GM18867 (cell line): ENCODE measurements around the gene OR2T27.
"Not testable (repeated sequence)": the region's sequence is repeated elsewhere in the genome, so short reads cannot be mapped to it uniquely, and the experiment has no call there.

Experiments
- ATAC-seq: cut with Tn5 transposase; IDR thresholded peaks from one replicate; pipeline ENCODE4 v1.9.1; 2021; ENCODE audit warnings: mild to moderate bottlenecking, moderate library complexity; ENCODE audit not compliant: unreplicated experiment

The OR2T27 gene, protein sequence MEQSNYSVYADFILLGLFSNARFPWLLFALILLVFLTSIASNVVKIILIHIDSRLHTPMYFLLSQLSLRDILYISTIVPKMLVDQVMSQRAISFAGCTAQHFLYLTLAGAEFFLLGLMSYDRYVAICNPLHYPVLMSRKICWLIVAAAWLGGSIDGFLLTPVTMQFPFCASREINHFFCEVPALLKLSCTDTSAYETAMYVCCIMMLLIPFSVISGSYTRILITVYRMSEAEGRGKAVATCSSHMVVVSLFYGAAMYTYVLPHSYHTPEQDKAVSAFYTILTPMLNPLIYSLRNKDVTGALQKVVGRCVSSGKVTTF

DNA sequence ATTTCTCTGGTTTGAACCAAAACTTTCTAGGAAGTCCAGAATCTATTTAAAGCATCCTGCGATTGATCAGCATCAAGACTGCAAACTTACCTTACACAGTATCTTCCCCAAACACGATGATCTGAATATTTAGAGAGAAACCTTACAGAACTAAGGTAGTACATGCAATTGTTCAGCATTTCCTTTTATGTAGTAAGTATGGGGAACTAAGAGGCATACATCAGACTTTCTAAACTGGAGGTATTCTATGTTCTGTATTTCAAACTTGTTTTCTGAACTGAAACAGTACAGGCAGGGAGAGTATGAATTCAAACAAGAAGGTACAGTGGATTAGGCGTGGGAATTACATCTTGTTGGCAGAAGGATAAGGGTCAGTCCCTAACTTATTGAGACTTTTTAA, at the start of gene OR2T27:
Gene OR2T27, minus strand, starts transcription at position 175 of the 400 bp plus-strand sequence. CDS start 4,644 bp downstream, outside the sequence.
- peak; percentile 64 for ATAC-seq

DNA sequence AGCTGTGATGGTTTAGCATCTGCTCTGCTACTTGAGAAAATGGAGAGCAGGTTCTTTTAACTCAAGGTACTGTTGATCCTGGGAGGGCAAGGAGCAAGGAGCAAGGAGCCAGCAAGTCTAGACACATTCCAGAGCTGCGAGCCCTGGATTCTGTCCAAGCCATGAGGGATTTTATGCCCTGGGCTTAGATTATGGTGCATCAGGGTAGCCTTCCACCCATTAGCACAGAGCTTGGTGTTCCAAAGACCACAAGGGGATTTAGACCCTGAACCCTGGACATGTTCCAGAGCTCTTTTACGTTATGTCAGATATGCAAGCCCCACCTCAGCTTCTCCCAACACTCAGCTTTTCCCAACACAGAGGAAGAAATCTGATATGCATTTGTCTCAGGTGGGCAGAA, 49.3 kb upstream of the OR2T27 start:
- ATAC-seq, result no peak

DNA sequence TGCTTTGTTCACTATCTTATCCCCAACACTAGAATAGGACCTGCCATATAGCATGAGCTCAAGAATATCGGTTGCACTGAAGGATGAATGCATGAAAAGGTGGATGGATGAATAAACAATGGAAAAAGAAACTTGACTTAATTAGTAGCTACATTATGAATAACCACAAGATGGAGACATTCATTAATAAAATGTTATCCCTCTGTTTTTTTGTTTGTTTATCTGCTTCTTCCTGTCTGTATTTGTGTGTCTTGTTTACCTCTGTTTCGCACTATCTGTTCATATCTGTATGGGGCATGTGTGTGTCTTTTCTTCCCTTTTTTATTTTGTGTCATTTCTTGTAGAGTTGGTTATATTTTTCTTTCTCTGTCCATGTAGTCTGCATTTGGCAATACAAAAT, 48.3 kb upstream of the OR2T27 start:
- ATAC-seq, result no peak

DNA sequence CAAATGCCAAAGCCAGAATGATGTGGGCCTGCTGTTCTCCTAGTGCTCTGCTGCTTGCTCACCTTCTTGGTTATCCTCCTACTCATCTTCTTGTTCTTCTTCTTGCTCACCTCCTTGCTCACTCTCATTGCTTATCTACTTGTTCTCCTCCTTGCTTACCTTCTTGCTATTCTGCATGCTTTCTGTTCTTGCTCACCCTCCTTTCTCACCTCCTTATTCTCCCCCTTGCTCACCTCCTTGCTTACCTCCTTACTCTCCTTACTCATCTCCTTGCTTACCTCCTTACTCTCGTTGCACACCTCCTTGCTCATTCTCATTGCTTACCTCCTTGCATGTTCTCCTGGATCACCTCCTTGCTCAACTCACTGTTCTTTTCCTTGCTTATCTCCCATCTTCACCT, 47.4 kb upstream of the OR2T27 start, which contains the start of gene OR14I1:
Gene OR14I1, minus strand, starts transcription at position 53 of the 400 bp plus-strand sequence.
- no peak for ATAC-seq

DNA sequence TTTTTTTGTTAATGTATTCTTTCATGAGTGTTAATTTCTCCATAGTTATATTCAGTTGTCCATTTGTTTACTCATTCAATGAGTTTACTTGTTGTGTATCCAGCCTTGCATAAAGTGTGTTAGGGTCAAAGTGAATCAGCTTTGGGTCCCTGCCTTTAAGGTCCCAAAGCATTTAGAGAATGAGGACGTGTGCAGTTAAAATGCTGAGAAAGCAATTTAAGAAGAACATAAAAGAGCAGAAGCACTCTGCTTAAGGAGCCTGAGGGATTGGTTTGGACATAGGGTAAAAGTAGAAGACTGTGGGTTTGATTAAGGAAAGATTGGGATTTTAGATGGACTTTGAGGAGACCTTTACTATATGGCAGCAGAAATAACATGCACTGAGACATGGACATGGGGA, 43.8 kb upstream of the OR2T27 start:
- no peak for ATAC-seq

DNA sequence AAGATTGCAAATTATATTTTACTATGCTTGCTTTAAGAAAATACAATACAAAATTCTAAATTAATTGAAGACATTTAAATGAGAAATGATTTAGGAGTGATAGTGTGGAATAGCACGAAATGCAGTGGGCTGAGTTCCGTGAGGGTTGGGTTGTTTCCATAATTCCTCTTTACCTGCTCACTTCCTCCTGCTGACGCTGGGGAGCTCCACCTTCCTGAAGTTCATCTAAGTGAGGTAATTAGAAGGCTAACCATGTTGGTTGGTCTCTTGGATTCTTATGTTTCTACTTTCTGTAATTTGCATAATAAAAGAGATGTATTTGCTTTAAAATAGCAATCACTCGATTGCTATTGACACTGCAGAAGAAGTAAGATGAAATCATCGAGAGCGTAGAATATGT, 42.6 kb upstream of the OR2T27 start:
- ATAC-seq, result no peak

DNA sequence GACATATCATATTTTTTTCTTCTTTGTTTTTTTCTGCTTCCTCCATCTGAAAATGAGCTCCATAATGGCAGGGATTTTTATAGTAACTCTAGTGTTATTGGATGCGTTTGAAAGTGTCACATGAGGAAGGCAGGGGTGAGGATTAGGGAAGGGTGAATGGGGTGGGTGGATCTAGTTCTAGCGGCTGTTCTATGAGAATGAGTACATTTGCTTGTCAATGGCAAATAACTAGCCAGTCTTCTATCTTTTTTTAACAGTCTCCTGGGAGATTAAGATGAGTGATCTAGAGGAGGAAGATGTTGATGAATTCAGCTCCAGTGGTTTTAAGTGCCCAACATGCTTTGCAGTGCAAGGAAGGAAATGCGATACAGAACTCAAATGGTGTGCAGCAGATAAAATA, 41.4 kb upstream of the OR2T27 start:
- no peak for ATAC-seq

DNA sequence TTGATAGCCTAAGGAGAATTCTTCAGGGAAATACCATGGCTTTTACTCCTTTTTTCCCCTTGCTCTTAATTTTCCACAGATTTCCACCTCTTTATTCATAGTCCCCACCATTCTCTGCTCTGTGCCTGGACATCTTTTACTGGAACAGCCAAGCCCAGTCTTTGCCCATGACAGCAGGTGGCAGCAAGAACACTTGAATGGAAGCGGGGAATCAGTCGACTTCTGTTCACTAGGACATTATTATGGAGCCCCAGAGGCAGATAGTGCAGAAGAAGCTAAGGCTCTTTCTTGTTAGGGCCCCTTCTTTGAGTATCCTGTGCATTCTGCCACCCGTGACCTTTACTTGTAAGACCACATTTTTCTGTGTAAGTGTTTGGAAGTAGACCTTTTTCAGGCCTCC, 40.9 kb upstream of the OR2T27 start:
- ATAC-seq, result peak; percentile 45

DNA sequence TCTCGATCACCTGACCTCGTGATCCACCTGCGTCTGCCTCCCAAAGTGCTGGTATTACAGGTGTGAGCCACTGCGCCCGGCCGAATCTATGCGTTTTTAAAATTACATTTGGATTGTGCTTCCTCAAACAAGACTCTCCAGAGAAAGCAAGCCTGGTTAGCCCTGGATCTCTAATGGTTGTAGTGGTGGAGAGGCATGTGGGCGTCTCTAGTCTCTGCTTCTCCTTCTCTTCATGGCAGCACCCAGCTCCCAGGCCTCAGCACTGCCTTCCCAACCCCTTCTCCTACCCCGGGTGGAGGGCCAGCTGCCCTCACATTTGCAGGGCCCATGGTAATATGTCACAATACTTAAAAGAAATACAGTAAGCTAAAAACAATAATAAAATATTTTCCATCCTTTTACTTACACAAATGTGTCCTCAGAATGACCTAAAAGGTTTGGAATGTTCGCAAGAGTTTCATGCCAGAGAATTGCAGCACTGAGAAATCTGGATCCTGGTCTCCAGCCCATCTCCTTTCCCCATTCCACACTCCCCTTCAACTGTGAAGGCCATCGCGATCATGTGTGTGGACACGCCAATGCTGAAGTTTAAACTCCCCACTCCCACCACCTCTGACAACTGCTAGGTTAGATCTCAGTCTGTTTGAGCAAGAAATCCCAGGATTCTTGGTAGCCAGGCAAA, 40.3 kb upstream of the OR2T27 start:
- ATAC-seq, result no peak

DNA sequence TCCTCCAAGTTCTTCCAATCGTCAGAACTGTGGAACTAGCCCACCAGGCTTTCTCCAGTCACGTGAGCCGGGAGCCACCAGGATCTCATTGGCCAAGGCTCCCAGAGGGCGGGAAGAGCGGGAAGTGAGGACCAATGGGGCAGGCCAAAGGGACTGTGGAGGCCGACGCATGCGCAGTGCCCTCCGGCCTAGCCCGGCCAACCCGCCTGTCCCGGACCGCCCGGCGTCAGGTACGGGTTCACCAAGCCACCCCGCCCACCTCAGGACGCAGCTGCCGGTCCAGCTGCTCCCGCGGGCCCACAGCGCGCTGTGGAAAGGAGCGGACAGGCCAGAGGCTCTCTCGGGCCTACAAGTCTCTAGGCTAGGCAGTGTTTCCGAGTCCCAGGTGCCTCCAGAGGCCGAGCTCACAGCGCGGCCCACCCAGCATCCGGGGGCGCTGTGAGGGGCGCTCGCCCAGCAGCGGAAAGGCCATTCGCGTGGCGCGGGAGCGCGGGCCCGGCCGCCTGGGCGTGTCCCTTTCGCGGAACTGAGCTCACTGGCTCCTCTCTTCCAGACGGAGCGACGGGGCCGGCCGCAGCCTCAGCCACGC, 36.3 kb upstream of the OR2T27 start:
- ATAC-seq, result no peak

DNA sequence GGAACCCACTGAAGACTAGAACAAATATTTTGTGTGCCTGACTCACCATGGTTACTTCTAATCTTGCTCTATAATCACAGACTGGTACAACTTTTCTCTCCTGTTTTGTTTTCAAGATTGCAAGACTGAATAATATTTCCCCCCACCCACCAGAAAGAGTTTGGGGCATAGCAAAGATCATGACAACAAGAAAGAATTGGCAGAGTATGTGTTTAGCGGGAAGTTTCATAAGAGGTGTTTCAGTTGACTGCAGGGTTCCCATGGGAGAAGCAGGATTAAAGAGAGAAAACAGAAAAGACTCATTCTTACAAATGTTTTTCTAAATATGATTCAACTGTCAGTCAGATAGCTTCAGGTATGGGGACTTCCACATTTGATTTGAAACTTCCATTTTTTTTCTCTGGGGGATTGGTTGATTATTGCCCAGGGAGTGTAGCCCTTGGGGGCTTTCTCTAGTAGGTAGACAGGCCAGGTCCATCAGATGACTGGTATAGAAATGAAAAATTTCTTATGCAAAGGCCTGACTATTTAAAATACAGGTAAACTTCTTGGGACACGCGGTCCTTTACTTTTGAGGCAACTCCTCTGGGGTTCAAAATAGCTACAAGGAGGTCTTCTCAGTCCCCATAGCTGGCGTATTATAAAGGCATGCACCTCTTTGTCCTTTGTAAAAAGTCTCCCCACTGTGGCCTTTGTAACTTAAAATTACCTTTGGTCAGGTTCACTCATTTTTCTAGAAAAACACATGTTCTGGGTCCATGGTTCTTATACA, 33.4 kb upstream of the OR2T27 start:
- peak; percentile 40 for ATAC-seq

DNA sequence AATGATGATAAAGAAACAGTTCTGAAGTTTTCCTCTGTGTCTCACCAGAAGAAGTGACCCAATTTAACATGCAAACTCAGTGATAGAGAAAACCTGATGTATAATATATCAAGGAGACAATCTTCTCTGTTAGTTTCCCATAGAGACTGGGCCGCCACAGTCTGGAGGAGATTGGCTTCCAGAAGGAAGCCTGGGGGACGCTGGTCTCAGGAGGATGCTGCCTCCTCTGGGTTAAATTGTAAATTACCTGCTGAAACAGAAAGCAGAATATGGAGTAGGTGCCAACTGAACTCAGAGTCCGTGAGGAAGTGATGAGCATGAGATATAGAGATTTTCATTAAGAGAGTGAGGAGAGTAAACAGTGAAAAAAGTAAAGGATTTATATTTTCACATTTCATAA, 31.5 kb upstream of the OR2T27 start:
- peak; percentile 90 for ATAC-seq

DNA sequence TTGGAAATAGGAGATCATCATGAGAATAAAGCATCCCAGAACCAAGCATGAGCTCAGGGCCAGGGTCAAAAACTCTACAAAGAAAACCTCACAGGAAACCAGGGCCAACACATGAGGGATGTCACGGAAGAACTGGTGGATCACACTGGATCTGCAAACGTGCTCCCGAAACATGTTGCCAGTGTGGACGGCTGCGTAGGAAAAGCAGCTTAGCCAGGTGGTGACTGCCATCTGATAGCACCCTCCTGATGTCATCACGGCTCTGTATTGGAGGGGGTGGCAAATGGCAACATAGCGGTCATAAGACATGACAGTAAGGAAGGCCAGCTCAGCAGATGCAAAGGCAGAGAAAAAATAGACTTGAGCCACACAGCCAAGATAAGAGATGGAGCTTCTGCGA, 26.3 kb upstream of the OR2T27 start:
- ATAC-seq, result no peak

DNA sequence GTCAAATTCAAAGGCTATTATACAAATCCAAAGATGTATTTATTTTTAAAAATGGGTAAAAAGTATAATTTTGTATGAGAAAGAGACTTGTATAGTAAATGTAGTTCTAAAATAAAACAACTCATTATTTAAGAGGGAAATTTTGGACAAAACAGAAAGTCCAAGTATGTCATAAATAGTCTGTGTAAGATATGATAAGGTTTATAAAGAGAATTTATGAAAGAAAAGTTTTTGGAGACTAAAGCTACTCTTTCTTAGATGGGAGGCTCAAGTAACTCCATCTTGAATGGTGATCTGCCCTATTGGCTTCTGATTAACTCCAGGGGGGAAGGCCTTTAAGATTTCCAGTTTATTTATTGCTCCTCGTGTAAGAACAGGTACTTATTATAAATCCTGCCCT, 14.7 kb upstream of the OR2T27 start:
- ATAC-seq, result no peak

DNA sequence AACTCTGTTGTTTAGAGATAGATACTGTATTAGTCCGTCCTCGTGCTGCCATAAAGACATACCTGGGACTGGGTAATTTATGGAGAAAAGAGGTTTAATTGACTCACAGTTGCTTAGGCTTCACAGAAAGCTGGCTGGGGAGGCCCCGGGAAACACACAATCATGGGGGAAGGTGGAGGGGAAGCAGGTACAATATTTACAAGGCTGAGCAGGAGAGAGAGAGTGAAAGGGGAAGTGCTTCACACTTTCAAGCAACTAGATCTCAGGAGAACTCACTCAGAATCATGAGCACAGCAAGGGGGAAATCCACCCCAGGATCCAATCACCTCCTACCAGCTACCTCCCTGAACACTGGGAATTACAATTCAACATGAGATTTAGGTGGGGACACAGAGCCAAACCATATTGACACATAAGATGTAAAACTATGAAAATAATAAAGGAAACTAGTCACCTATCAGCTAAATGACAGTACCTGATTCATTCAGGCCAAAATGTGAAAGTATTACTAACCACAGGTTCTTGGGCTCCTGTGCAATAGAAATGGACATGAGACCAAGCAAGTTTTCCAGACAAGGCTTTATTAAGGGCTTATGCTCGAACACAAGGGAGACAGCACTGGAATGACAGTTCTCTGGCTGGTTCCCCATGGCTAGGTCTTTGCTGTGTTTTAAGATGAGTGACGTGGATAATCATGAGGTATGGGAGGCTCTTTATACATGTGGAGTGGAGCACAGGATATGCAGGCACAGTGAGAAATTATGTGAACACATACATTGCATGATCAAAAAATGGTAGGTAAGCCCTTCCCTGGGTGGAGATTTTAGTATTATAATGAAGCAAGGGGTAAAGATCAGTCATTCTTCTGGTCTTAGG, 8.4 kb upstream of the OR2T27 start:
- ATAC-seq, result peak; percentile 96

DNA sequence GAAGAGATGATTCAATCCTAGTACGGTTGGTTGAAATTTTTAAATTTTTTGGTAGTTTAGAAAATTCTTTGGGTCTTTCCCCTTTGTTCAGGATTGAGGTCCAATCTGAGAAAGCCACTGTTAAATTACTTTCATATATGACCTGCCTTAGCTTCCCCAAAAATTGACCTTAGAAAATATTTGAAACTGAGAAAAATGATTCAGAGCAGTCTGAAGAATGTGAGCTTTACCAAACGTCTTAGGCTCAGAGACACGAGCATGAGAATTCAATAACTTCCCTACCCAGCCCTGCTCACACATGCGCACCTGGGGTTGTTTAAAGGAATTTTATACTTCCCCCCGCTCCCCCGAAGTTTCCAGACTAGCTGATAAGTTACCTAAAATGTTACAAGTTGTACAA, 1.5 kb upstream of the OR2T27 start:
- peak; percentile 53 for ATAC-seq

DNA sequence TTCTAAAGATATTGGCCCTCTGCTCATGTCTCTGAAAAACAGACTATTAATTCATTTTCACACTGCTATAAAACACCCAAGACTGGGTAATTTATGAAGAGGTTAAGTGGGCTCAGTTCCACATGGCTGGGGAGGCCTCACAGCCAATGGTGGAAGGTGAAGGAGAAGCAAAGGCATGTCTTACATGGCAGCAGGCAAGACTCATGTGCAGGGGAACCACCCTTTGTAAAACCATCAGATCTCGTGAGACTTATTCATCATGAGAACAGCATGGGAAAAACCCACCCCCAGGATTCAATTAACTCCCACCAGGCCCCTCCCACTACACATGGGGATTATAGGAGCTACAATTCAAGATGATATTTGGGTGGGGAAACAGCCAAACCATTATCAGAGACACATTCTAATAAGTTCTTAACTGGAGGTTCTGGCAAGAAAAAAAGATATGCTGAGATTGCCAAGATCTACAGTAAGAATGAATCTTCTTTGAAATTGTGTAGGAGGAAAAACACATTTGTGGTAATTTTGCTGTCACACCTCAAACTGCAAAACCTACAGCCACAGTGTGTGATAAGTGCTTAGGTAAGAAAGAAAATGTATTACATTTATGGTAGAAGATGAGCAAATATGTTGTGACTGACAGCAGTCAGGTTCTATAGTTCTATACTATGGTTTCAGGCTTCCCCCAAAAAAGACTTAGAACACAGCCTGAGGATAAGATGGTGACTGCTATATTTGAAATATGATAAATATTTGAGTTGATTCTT, 6.4 kb downstream of the OR2T27 start:
- not testable (repeated sequence) for ATAC-seq

DNA sequence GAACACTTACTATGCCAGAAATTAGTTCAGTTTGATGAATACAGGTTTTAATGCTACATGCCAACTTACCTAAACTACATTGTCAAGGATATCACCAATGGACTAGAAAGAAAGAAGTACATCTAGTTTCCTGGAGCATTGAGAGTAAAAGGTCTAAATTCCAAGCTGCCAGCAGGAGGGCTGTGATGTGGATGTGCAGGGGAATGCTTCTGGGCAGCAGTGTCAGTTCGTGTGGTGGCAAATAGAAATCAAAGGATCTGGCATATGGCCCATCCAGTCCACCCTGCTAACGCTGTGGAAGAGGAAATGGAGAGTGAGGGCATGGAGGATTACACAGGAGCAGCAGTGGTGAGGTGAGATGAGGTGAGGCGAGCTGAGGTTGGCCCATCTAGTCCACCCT, 10.2 kb downstream of the OR2T27 start, which contains the start of gene OR2T35:
Gene OR2T35, minus strand, starts transcription at position 101 of the 400 bp plus-strand sequence. CDS start 6,020 bp downstream, outside the sequence.
- not testable (repeated sequence) for ATAC-seq

DNA sequence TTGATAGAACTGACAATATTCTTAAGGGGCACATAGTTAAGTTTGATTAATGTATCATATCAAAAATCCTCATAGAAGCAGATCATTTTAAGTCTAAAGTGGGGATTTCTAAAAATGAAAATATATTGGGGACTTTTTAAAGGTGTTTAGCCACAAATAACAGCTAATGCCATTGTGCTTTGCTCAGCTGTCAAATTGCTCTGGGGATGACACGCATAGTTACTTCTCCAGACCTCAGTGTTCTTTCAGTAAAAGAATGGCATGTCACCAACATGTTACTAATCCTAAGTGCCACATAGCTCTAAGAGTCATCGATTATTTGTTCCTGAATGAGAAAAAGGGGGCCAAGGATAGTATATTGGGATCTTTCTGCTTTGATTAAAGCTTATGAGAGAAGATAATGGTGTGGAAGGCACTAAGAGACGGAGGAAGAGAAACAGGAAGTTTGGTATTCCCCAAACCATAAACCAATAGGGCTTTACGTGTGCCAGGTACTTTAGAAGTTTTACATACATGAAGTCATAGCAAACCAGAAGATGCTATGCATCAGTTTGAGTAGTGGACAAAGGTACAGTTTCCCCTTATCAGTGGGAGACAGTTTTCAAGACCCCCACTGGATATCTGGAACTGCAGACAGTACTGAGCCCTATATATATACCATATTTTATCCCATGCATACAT, 12.2 kb downstream of the OR2T27 start:
- ATAC-seq, result peak; percentile 60
